GM23338 (cell line): ENCODE results near the gene SPANXN2. TPM values are rescaled to one million over a fixed set of nuclear protein-coding genes. Genes with fewer than 3 reads are reported as not detected.

Source experiments
- ATAC-seq: fragments of 200-7000 bp; cut with Tn5 transposase; 3 replicates; pipeline ENCODE4 v1.9.1; 2020
- DNase-seq: peaks from one replicate; pipeline ENCODE4 v3.0.0-alpha.2; 2015; ENCODE audit warnings: low spot score
- H2AFZ ChIP-seq: fragments of 200-600 bp; sonication (generic); 2 replicates; pipeline ENCODE4 v1.8.0; 2016; ENCODE audit warnings: antibody characterized with exemption, mild to moderate bottlenecking, moderate library complexity
- H3F3A ChIP-seq: fragments of 200-600 bp; sonication (generic); replicated peaks from 2 replicates; pipeline ENCODE4 v1.8.0; 2017; ENCODE audit warnings: antibody characterized with exemption, mixed run types, low read depth
- H3K27ac ChIP-seq: fragments of 200-600 bp; sonication (generic); 2 replicates; pipeline ENCODE4 v1.6.1; 2016; ENCODE audit warnings: low read depth
- H3K27me3 ChIP-seq: fragments of 200-600 bp; sonication (generic); 2 replicates; pipeline ENCODE4 v1.8.0; 2016; ENCODE audit warnings: mild to moderate bottlenecking, mixed run types, moderate library complexity; ENCODE audit not compliant: insufficient read depth
- H3K36me3 ChIP-seq: fragments of 200-600 bp; sonication (generic); 2 replicates; pipeline ENCODE4 v1.8.0; 2016; ENCODE audit warnings: mild to moderate bottlenecking; ENCODE audit not compliant: insufficient read depth
- H3K4me1 ChIP-seq: fragments of 200-600 bp; sonication (generic); 2 replicates; pipeline ENCODE4 v1.8.0; 2016; ENCODE audit warnings: mild to moderate bottlenecking, moderate library complexity; ENCODE audit not compliant: insufficient read depth
- H3K4me2 ChIP-seq: fragments of 200-600 bp; sonication (generic); 2 replicates; pipeline ENCODE4 v1.7.1; 2017; ENCODE audit warnings: mixed run types
- H3K4me3 ChIP-seq: fragments of 200-600 bp; sonication (generic); 2 replicates; pipeline ENCODE4 v1.6.1; 2016; ENCODE audit warnings: mixed run types
- H3K79me2 ChIP-seq: fragments of 200-600 bp; sonication (generic); replicated peaks from 2 replicates; pipeline ENCODE4 v1.8.0; 2017; ENCODE audit warnings: mild to moderate bottlenecking; ENCODE audit not compliant: insufficient read depth
- H3K9me2 ChIP-seq: fragments of 200-600 bp; sonication (generic); 2 replicates; pipeline ENCODE4 v1.8.0; 2017; ENCODE audit not compliant: insufficient read depth
- H4K20me1 ChIP-seq: fragments of 200-600 bp; sonication (generic); replicated peaks from 2 replicates; pipeline ENCODE4 v1.8.0; 2017; ENCODE audit warnings: mild to moderate bottlenecking; ENCODE audit not compliant: insufficient read depth
- H3K27ac Mint-ChIP-seq: 2 replicates; pipeline ENCODE4 v1.8.0; 2020; ENCODE audit warnings: inconsistent platforms, mild to moderate bottlenecking, moderate library complexity, mixed read lengths
- H3K27me3 Mint-ChIP-seq: 3 replicates; pipeline ENCODE4 v1.8.0; 2022; ENCODE audit warnings: low read depth, mild to moderate bottlenecking, moderate library complexity, mixed read lengths, inconsistent platforms; ENCODE audit not compliant: insufficient read depth, poor library complexity
- H3K36me3 Mint-ChIP-seq: 3 replicates; pipeline ENCODE4 v1.8.0; 2021; ENCODE audit warnings: low read depth, mild to moderate bottlenecking, inconsistent platforms, moderate library complexity, mixed read lengths
- H3K4me1 Mint-ChIP-seq: 3 replicates; pipeline ENCODE4 v1.8.0; 2020; ENCODE audit warnings: mild to moderate bottlenecking, inconsistent platforms, mixed read lengths
- H3K4me3 Mint-ChIP-seq: 3 replicates; pipeline ENCODE4 v1.8.0; 2021; ENCODE audit warnings: moderate library complexity, mild to moderate bottlenecking, inconsistent platforms, mixed read lengths
- H3K9me3 Mint-ChIP-seq: 3 replicates; pipeline ENCODE4 v1.8.0; 2020; ENCODE audit warnings: moderate library complexity, mild to moderate bottlenecking, inconsistent platforms, mixed read lengths
- CREB1 ChIP-seq: fragments of 250-450 bp; sonication (Bioruptor Pico); IDR thresholded peaks from 2 replicates; pipeline ENCODE4 v1.5.0; 2020; ENCODE audit warnings: low read depth, mild to moderate bottlenecking, moderate library complexity
- JUNB ChIP-seq: IDR thresholded peaks from one replicate; pipeline ENCODE4 v1.6.1; 2016; ENCODE audit warnings: antibody characterized with exemption; ENCODE audit not compliant: unreplicated experiment
- NANOG ChIP-seq: IDR thresholded peaks from 2 replicates; pipeline ENCODE4 v1.6.1; 2016; ENCODE audit warnings: antibody characterized with exemption, borderline replicate concordance
- ZNF114 ChIP-seq: fragments of 250-450 bp; sonication (Bioruptor Pico); IDR thresholded peaks from 2 replicates; pipeline ENCODE4 v1.5.0; 2020; ENCODE audit warnings: mild to moderate bottlenecking, moderate library complexity
- polyA plus RNA-seq: library from polyadenylated mRNA; unstranded; fragments of >200 nt; fragmentation: Nextera tagmentation; extraction: Ambion mirVana; gene quantifications from 2 replicates; pipeline ENCODE4 v1.2.1, GENCODE V29; 2016
- total RNA-seq: library from RNA; depleted of rRNA; stranded (reverse); fragments of >200 nt; shearing (Covaris generic); gene quantifications from 2 replicates; pipeline ENCODE4 v1.2.3, GENCODE V29; 2014
- TF ChIP-seq, protein P1 (sequence below): fragments of 250-450 bp; sonication (Bioruptor Pico); IDR thresholded peaks from 2 replicates; pipeline ENCODE4 v1.5.0; 2020; ENCODE audit warnings: mild to moderate bottlenecking, moderate library complexity
- TF ChIP-seq, protein P2 (sequence below), 2 experiments: fragments of 200-600 bp in 1 of 2; sonication (generic) in 1 of 2; conservative IDR thresholded peaks; 2 replicates each; pipeline versions ENCODE4 v1.5.1 to v1.6.1; 2016 to 2017; ENCODE audit warnings: antibody characterized with exemption in 2 of 2, low read depth in 2 of 2, mild to moderate bottlenecking in 2 of 2, moderate library complexity in 1 of 2
- TF ChIP-seq, protein P3 (sequence below): IDR thresholded peaks from 2 replicates; pipeline ENCODE4 v1.6.1; 2016; ENCODE audit warnings: antibody characterized with exemption
- TF ChIP-seq, protein P4 (sequence below): IDR thresholded peaks from one replicate; pipeline ENCODE4 v1.6.1; 2018; ENCODE audit warnings: antibody characterized with exemption; ENCODE audit not compliant: unreplicated experiment

SPANXN2 gene
- total and polyA plus RNA-seq, 2 experiments from 2014 or later, result not detected

DNA sequence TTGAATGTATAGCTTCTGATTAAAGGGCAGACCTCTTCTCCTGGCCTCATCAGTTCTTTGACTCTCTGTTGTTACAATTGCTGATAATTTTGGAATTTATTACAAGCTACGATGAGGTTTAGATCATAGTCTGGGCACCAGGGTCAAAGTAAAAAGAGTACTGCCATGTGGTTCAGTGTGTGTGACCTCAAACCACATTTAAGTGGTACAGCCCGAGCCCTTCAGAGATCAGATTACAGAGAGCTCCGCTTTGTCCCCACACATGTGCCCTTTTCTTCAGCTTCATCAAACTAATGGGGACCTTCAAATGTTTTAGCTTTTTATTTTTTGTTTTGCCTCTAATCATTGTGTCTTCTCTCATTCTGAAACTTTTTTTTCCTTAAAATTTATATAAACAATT lies 37.1 kb downstream of the SPANXN2 start (continued):
- TF ChIP-seq, protein P1, sequence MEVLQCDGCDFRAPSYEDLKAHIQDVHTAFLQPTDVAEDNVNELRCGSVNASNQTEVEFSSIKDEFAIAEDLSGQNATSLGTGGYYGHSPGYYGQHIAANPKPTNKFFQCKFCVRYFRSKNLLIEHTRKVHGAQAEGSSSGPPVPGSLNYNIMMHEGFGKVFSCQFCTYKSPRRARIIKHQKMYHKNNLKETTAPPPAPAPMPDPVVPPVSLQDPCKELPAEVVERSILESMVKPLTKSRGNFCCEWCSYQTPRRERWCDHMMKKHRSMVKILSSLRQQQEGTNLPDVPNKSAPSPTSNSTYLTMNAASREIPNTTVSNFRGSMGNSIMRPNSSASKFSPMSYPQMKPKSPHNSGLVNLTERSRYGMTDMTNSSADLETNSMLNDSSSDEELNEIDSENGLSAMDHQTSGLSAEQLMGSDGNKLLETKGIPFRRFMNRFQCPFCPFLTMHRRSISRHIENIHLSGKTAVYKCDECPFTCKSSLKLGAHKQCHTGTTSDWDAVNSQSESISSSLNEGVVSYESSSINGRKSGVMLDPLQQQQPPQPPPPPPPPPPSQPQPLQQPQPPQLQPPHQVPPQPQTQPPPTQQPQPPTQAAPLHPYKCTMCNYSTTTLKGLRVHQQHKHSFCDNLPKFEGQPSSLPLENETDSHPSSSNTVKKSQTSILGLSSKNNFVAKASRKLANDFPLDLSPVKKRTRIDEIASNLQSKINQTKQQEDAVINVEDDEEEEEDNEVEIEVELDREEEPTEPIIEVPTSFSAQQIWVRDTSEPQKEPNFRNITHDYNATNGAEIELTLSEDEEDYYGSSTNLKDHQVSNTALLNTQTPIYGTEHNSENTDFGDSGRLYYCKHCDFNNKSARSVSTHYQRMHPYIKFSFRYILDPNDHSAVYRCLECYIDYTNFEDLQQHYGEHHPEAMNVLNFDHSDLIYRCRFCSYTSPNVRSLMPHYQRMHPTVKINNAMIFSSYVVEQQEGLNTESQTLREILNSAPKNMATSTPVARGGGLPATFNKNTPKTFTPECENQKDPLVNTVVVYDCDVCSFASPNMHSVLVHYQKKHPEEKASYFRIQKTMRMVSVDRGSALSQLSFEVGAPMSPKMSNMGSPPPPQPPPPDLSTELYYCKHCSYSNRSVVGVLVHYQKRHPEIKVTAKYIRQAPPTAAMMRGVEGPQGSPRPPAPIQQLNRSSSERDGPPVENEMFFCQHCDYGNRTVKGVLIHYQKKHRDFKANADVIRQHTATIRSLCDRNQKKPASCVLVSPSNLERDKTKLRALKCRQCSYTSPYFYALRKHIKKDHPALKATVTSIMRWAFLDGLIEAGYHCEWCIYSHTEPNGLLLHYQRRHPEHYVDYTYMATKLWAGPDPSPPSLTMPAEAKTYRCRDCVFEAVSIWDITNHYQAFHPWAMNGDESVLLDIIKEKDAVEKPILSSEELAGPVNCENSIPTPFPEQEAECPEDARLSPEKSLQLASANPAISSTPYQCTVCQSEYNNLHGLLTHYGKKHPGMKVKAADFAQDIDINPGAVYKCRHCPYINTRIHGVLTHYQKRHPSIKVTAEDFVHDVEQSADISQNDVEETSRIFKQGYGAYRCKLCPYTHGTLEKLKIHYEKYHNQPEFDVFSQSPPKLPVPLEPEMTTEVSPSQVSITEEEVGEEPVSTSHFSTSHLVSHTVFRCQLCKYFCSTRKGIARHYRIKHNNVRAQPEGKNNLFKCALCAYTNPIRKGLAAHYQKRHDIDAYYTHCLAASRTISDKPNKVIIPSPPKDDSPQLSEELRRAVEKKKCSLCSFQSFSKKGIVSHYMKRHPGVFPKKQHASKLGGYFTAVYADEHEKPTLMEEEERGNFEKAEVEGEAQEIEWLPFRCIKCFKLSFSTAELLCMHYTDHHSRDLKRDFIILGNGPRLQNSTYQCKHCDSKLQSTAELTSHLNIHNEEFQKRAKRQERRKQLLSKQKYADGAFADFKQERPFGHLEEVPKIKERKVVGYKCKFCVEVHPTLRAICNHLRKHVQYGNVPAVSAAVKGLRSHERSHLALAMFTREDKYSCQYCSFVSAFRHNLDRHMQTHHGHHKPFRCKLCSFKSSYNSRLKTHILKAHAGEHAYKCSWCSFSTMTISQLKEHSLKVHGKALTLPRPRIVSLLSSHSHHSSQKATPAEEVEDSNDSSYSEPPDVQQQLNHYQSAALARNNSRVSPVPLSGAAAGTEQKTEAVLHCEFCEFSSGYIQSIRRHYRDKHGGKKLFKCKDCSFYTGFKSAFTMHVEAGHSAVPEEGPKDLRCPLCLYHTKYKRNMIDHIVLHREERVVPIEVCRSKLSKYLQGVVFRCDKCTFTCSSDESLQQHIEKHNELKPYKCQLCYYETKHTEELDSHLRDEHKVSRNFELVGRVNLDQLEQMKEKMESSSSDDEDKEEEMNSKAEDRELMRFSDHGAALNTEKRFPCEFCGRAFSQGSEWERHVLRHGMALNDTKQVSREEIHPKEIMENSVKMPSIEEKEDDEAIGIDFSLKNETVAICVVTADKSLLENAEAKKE (CRISPR knock-in tag), result no peak
- TF ChIP-seq, protein P2, sequence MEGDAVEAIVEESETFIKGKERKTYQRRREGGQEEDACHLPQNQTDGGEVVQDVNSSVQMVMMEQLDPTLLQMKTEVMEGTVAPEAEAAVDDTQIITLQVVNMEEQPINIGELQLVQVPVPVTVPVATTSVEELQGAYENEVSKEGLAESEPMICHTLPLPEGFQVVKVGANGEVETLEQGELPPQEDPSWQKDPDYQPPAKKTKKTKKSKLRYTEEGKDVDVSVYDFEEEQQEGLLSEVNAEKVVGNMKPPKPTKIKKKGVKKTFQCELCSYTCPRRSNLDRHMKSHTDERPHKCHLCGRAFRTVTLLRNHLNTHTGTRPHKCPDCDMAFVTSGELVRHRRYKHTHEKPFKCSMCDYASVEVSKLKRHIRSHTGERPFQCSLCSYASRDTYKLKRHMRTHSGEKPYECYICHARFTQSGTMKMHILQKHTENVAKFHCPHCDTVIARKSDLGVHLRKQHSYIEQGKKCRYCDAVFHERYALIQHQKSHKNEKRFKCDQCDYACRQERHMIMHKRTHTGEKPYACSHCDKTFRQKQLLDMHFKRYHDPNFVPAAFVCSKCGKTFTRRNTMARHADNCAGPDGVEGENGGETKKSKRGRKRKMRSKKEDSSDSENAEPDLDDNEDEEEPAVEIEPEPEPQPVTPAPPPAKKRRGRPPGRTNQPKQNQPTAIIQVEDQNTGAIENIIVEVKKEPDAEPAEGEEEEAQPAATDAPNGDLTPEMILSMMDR (conservative IDR thresholded peaks at IDR 0.05; ENCODE audit: low read depth in 2 of 2), result no peak
- TF ChIP-seq, protein P3, sequence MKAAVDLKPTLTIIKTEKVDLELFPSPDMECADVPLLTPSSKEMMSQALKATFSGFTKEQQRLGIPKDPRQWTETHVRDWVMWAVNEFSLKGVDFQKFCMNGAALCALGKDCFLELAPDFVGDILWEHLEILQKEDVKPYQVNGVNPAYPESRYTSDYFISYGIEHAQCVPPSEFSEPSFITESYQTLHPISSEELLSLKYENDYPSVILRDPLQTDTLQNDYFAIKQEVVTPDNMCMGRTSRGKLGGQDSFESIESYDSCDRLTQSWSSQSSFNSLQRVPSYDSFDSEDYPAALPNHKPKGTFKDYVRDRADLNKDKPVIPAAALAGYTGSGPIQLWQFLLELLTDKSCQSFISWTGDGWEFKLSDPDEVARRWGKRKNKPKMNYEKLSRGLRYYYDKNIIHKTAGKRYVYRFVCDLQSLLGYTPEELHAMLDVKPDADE, result no peak
- TF ChIP-seq ZNF114 (CRISPR knock-in tag), result no peak

DNA sequence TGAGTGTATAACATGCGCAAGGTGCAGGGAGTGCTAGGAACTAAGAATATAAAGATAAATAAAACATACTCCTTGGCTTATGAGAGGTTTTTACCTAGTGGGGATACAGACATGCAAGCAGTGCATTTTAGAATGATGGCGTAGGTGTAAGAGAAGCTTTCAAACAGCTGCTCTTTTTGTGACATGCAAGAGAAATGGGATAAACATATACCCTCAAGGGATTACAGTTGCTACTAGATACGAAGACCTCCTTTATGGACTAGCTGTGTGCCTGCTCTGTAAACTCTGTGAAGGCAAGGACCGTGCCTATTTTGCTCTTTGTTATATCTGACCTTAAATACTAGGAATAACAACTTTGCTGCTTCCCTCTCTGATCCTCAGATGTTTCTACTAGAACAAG lies 45.6 kb downstream of the SPANXN2 start:
- no peak overlapping the region for H2AFZ ChIP-seq
- Mint-ChIP-seq H3K27me3 (no peaks in the 10 kb centered on the region), H3K9me3 (peaks cover 69% of the 10 kb centered on the region), H3K27ac (no peak overlapping the region), H3K4me1 (no peaks in the 10 kb centered on the region), H3K36me3 (peaks cover 15% of the 10 kb centered on the region; the same call in 2 of the 3 replicates), H3K4me3 (no peak overlapping the region)
- H3K36me3 ChIP-seq, result no peaks in the 10 kb centered on the region
- H3K79me2 ChIP-seq, result no peaks in the 10 kb centered on the region
- H3K27ac ChIP-seq, result no peak overlapping the region
- no peak overlapping the region for H3K4me3 ChIP-seq
- no peak overlapping the region for H3K4me2 ChIP-seq
- H3K4me1 ChIP-seq, result no peaks in the 10 kb centered on the region
- DNase-seq (no peak), ATAC-seq (no peak)
- TF ChIP-seq CREB1 (CRISPR knock-in tag) (no peak), NANOG (no peak), JUNB (no peak)
- TF ChIP-seq, protein P4, sequence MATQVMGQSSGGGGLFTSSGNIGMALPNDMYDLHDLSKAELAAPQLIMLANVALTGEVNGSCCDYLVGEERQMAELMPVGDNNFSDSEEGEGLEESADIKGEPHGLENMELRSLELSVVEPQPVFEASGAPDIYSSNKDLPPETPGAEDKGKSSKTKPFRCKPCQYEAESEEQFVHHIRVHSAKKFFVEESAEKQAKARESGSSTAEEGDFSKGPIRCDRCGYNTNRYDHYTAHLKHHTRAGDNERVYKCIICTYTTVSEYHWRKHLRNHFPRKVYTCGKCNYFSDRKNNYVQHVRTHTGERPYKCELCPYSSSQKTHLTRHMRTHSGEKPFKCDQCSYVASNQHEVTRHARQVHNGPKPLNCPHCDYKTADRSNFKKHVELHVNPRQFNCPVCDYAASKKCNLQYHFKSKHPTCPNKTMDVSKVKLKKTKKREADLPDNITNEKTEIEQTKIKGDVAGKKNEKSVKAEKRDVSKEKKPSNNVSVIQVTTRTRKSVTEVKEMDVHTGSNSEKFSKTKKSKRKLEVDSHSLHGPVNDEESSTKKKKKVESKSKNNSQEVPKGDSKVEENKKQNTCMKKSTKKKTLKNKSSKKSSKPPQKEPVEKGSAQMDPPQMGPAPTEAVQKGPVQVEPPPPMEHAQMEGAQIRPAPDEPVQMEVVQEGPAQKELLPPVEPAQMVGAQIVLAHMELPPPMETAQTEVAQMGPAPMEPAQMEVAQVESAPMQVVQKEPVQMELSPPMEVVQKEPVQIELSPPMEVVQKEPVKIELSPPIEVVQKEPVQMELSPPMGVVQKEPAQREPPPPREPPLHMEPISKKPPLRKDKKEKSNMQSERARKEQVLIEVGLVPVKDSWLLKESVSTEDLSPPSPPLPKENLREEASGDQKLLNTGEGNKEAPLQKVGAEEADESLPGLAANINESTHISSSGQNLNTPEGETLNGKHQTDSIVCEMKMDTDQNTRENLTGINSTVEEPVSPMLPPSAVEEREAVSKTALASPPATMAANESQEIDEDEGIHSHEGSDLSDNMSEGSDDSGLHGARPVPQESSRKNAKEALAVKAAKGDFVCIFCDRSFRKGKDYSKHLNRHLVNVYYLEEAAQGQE, result no peak
- no peaks in the 10 kb centered on the region for H4K20me1 ChIP-seq
- no peaks in the 10 kb centered on the region for H3F3A ChIP-seq
- H3K27me3 ChIP-seq, result no peaks in the 10 kb centered on the region
- H3K9me2 ChIP-seq, result no peaks in the 10 kb centered on the region
